Natural killer cell (primary cell): Measurements from ENCODE around the gene NDUFB3. TPM values are rescaled to one million over a fixed set of nuclear protein-coding genes. Genes with fewer than 3 reads are reported as not detected.
"Not testable (repeated sequence)": the region's sequence is repeated elsewhere in the genome, so short reads cannot be mapped to it uniquely, and the experiment has no call there.

Experiments used
- ATAC-seq, 3 donors: fragments of 150-1000 bp in 2 of 3; fragments of 200-7000 bp in 1 of 3; cut with Tn5 transposase; 1 replicate in 1 of 3; 2 replicates in 2 of 3; pipeline ENCODE4 v1.10.0; 2021; ENCODE audit warnings: mild to moderate bottlenecking in 2 of 3, moderate library complexity in 2 of 3
- DNase-seq, 2 donors: peaks; one replicate each; pipeline versions ENCODE4 v3.0.0 to v3.0.0-alpha.2; 2013 to 2021; ENCODE audit warnings: mixed read lengths in 1 of 2
- H3K27ac ChIP-seq: one replicate; pipeline ENCODE4 v1.5.1; 2013; ENCODE audit warnings: mild to moderate bottlenecking, low read length
- H3K27me3 ChIP-seq: one replicate; pipeline ENCODE4 v1.6.1; 2013; ENCODE audit warnings: low read length; ENCODE audit not compliant: control insufficient read depth, insufficient read depth
- H3K36me3 ChIP-seq: one replicate; pipeline ENCODE4 v1.6.1; 2013; ENCODE audit warnings: low read length; ENCODE audit not compliant: control insufficient read depth, insufficient read depth
- H3K4me1 ChIP-seq: one replicate; pipeline ENCODE4 v1.6.1; 2013; ENCODE audit warnings: low read length; ENCODE audit not compliant: control insufficient read depth, insufficient read depth
- H3K4me3 ChIP-seq: one replicate; pipeline ENCODE4 v1.5.1; 2013; ENCODE audit warnings: low read length
- H3K9me3 ChIP-seq: one replicate; pipeline ENCODE4 v1.6.1; 2013; ENCODE audit warnings: low read length; ENCODE audit not compliant: control insufficient read depth, insufficient read depth
- H3K27ac Mint-ChIP-seq, 2 donors: one replicate each; pipeline ENCODE4 v1.8.0; 2022; ENCODE audit warnings: mild to moderate bottlenecking in 2 of 2, mixed read lengths in 2 of 2, moderate library complexity in 1 of 2
- H3K27me3 Mint-ChIP-seq, 2 donors: one replicate each; pipeline ENCODE4 v1.8.0; 2022; ENCODE audit warnings: low read depth in 2 of 2, mixed read lengths in 2 of 2
- H3K36me3 Mint-ChIP-seq: one replicate; pipeline ENCODE4 v1.8.0; 2022; ENCODE audit warnings: mixed read lengths
- H3K4me1 Mint-ChIP-seq, 2 donors: one replicate each; pipeline ENCODE4 v1.8.0; 2022; ENCODE audit warnings: mixed read lengths in 2 of 2
- H3K4me3 Mint-ChIP-seq: one replicate; pipeline ENCODE4 v1.8.0; 2022; ENCODE audit warnings: mild to moderate bottlenecking, moderate library complexity, mixed read lengths
- H3K9me3 Mint-ChIP-seq, 2 donors: one replicate each; pipeline ENCODE4 v1.8.0; 2022; ENCODE audit warnings: mixed read lengths in 2 of 2
- CTCF ChIP-seq: fragments of 200-600 bp; IDR thresholded peaks from one replicate; pipeline ENCODE4 v1.8.0; 2022; ENCODE audit warnings: antibody characterized with exemption
- WGBS: methylation state at CpG from one replicate; pipeline ENCODE4 v1.1.7; 2013; ENCODE audit warnings: missing lambda C conversion rate; ENCODE audit not compliant: insufficient coverage; 5-methylcytosine and 5-hydroxymethylcytosine counted together
- intact Hi-C: fragments of 100-400 bp; cut with micrococcal nuclease; formaldehyde crosslinking; loops from one replicate; pipeline ENCODE4 v1.14.2; 2022
- total RNA-seq, 4 donors: library from RNA; stranded (reverse); fragments of 120-200 nt in 1 of 4; gene quantifications; one replicate each; pipeline versions ENCODE4 v1.2.3 to v1.2.4, GENCODE V29; 2013 to 2022

Gene NDUFB3
- 10 to 100 TPM; 23.5 to 32.7 (median 30.7) TPM for total RNA-seq
- 67.8 TPM for total RNA-seq (2013)

- H3K27me3 ChIP-seq, result no peaks in the 10 kb centered on the region
- H3K4me1 Mint-ChIP-seq, result peaks cover 43 to 46% of the 10 kb centered on the region in 2 donors
- ATAC-seq (peak; percentile 92 to 99 (median 96)), DNase-seq (peak; percentile 90 to 98)
- peak; percentile 30 for TF ChIP-seq CTCF
- H3K4me3 Mint-ChIP-seq, result peak within 1 kb of the TSS; percentile 97
- H3K27me3 Mint-ChIP-seq, result no peaks in the 10 kb centered on the region
- no peaks in the 10 kb centered on the region for H3K9me3 ChIP-seq
- peaks cover 12% of the 10 kb centered on the region for H3K4me1 ChIP-seq
- H3K27ac Mint-ChIP-seq, result peak within 1 kb of the TSS; percentile 93 to 100
- under 1% methylated on average over 34 of the region's 34 CpGs for WGBS
- no peaks in the 10 kb centered on the region for H3K36me3 ChIP-seq
- intact Hi-C loops, result loop anchor here (1.0 to 5.0 kb wide), 5 partner anchors 45 to 359 kb away; partner anchors contain the start of genes CASP10, CFLAR, NIF3L1 and PPIL3
- H3K9me3 Mint-ChIP-seq, result no peaks in the 10 kb centered on the region
- H3K27ac ChIP-seq, result peak within 1 kb of the TSS; percentile 90
- H3K4me3 ChIP-seq, result peak within 1 kb of the TSS; percentile 72
- no peaks in the 10 kb centered on the region for H3K36me3 Mint-ChIP-seq
Measured at GRCh38 chr2:201071479-201072200, at the start of gene NDUFB3, which contains the start of gene HYCC2. TSS of gene NDUFB3 (plus strand) at chr2:201072001. CDS start at chr2:201078883, 6,882 bp downstream. TSS of gene HYCC2 (minus strand) at chr2:201071671. CDS start at chr2:201024009, 47,662 bp downstream.

DNA sequence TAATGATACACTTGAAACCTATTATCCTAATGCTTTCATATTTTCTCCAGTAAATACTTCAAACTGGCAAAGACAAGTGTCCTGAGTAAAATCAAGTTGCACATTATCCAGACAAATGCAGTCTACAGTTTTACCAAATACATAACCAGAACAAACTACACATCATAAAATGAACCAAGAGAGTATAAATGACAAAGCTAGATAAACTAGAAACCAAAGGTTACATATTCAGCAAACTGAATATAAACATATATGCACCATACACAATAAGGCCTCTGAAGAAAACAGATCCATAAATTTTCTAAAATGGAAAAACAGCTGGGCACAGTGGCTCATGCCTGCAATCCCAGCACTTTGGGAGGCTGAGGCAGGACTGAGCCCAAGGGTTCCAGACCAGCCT, 47.3 kb upstream of the NDUFB3 start:
- Histone ChIP-seq H3K27ac (no peak overlapping the region), H3K27me3 (no peaks in the 10 kb centered on the region), H3K4me1 (no peaks in the 10 kb centered on the region), H3K4me3 (no peak overlapping the region), H3K36me3 (peaks cover 20% of the 10 kb centered on the region), H3K9me3 (no peaks in the 10 kb centered on the region)
- H3K36me3 Mint-ChIP-seq, result no peaks in the 10 kb centered on the region
- H3K4me1 Mint-ChIP-seq, result peaks cover 38 to 45% of the 10 kb centered on the region in 2 donors
- ATAC-seq (no peak), DNase-seq (no peak)
- TF ChIP-seq CTCF, result no peak
- H3K27ac Mint-ChIP-seq, result no peak overlapping the region
- intact Hi-C loops, result no loop called here
- no peaks in the 10 kb centered on the region for H3K27me3 Mint-ChIP-seq
- H3K4me3 Mint-ChIP-seq, result no peak overlapping the region
- H3K9me3 Mint-ChIP-seq, result no peaks in the 10 kb centered on the region

- peaks cover 6 to 11% of the 10 kb centered on the region in 2 donors for H3K4me1 Mint-ChIP-seq
- H3K36me3 Mint-ChIP-seq, ATAC-seq, H3K27me3 Mint-ChIP-seq, H3K27ac ChIP-seq, H3K36me3 ChIP-seq, H3K27ac Mint-ChIP-seq, H3K9me3 ChIP-seq, H3K4me3 Mint-ChIP-seq, H3K9me3 Mint-ChIP-seq, DNase-seq, H3K27me3 ChIP-seq, intact Hi-C loops, H3K4me3 ChIP-seq, H3K4me1 ChIP-seq: not testable (repeated sequence)
- WGBS, result 100% methylated on average over 1 of the region's 2 CpGs
Measured at GRCh38 chr2:201034355-201034754, 37.4 kb upstream of the NDUFB3 start.

GRCh38 chr2:201038361-201038760, 33.4 kb upstream of the NDUFB3 start:
- WGBS, result 90% methylated on average over 2 of the region's 4 CpGs
- H3K27me3 ChIP-seq, H3K9me3 Mint-ChIP-seq, H3K27me3 Mint-ChIP-seq, H3K27ac ChIP-seq, H3K36me3 Mint-ChIP-seq, DNase-seq, H3K27ac Mint-ChIP-seq, ATAC-seq, intact Hi-C loops, H3K36me3 ChIP-seq, H3K4me1 ChIP-seq, H3K4me3 Mint-ChIP-seq, H3K9me3 ChIP-seq, H3K4me3 ChIP-seq: not testable (repeated sequence)
- peaks cover 20 to 22% of the 10 kb centered on the region in 2 donors for H3K4me1 Mint-ChIP-seq
